GM23338 (cell line): ENCODE measurements around the gene PKHD1. TPM values are rescaled to one million over a fixed set of nuclear protein-coding genes. Genes with fewer than 3 reads are reported as not detected.

Experiments used
- ATAC-seq: fragments of 200-7000 bp; cut with Tn5 transposase; 3 replicates; pipeline ENCODE4 v1.9.1; 2020
- DNase-seq: peaks from one replicate; pipeline ENCODE4 v3.0.0-alpha.2; 2015; ENCODE audit warnings: low spot score
- H2AFZ ChIP-seq: fragments of 200-600 bp; sonication (generic); 2 replicates; pipeline ENCODE4 v1.8.0; 2016; ENCODE audit warnings: antibody characterized with exemption, mild to moderate bottlenecking, moderate library complexity
- H3F3A ChIP-seq: fragments of 200-600 bp; sonication (generic); replicated peaks from 2 replicates; pipeline ENCODE4 v1.8.0; 2017; ENCODE audit warnings: antibody characterized with exemption, mixed run types, low read depth
- H3K27ac ChIP-seq: fragments of 200-600 bp; sonication (generic); 2 replicates; pipeline ENCODE4 v1.6.1; 2016; ENCODE audit warnings: low read depth
- H3K27me3 ChIP-seq: fragments of 200-600 bp; sonication (generic); 2 replicates; pipeline ENCODE4 v1.8.0; 2016; ENCODE audit warnings: mild to moderate bottlenecking, mixed run types, moderate library complexity; ENCODE audit not compliant: insufficient read depth
- H3K36me3 ChIP-seq: fragments of 200-600 bp; sonication (generic); 2 replicates; pipeline ENCODE4 v1.8.0; 2016; ENCODE audit warnings: mild to moderate bottlenecking; ENCODE audit not compliant: insufficient read depth
- H3K4me1 ChIP-seq: fragments of 200-600 bp; sonication (generic); 2 replicates; pipeline ENCODE4 v1.8.0; 2016; ENCODE audit warnings: mild to moderate bottlenecking, moderate library complexity; ENCODE audit not compliant: insufficient read depth
- H3K4me2 ChIP-seq: fragments of 200-600 bp; sonication (generic); 2 replicates; pipeline ENCODE4 v1.7.1; 2017; ENCODE audit warnings: mixed run types
- H3K4me3 ChIP-seq: fragments of 200-600 bp; sonication (generic); 2 replicates; pipeline ENCODE4 v1.6.1; 2016; ENCODE audit warnings: mixed run types
- H3K79me2 ChIP-seq: fragments of 200-600 bp; sonication (generic); replicated peaks from 2 replicates; pipeline ENCODE4 v1.8.0; 2017; ENCODE audit warnings: mild to moderate bottlenecking; ENCODE audit not compliant: insufficient read depth
- H3K9me2 ChIP-seq: fragments of 200-600 bp; sonication (generic); 2 replicates; pipeline ENCODE4 v1.8.0; 2017; ENCODE audit not compliant: insufficient read depth
- H4K20me1 ChIP-seq: fragments of 200-600 bp; sonication (generic); replicated peaks from 2 replicates; pipeline ENCODE4 v1.8.0; 2017; ENCODE audit warnings: mild to moderate bottlenecking; ENCODE audit not compliant: insufficient read depth
- H3K27ac Mint-ChIP-seq: 2 replicates; pipeline ENCODE4 v1.8.0; 2020; ENCODE audit warnings: inconsistent platforms, mild to moderate bottlenecking, moderate library complexity, mixed read lengths
- H3K27me3 Mint-ChIP-seq: 3 replicates; pipeline ENCODE4 v1.8.0; 2022; ENCODE audit warnings: low read depth, mild to moderate bottlenecking, moderate library complexity, mixed read lengths, inconsistent platforms; ENCODE audit not compliant: insufficient read depth, poor library complexity
- H3K36me3 Mint-ChIP-seq: 3 replicates; pipeline ENCODE4 v1.8.0; 2021; ENCODE audit warnings: low read depth, mild to moderate bottlenecking, inconsistent platforms, moderate library complexity, mixed read lengths
- H3K4me1 Mint-ChIP-seq: 3 replicates; pipeline ENCODE4 v1.8.0; 2020; ENCODE audit warnings: mild to moderate bottlenecking, inconsistent platforms, mixed read lengths
- H3K4me3 Mint-ChIP-seq: 3 replicates; pipeline ENCODE4 v1.8.0; 2021; ENCODE audit warnings: moderate library complexity, mild to moderate bottlenecking, inconsistent platforms, mixed read lengths
- H3K9me3 Mint-ChIP-seq: 3 replicates; pipeline ENCODE4 v1.8.0; 2020; ENCODE audit warnings: moderate library complexity, mild to moderate bottlenecking, inconsistent platforms, mixed read lengths
- ETS1 ChIP-seq: IDR thresholded peaks from 2 replicates; pipeline ENCODE4 v1.6.1; 2016; ENCODE audit warnings: antibody characterized with exemption
- EZH2 ChIP-seq: fragments of 200-600 bp; sonication (generic); IDR thresholded peaks from one replicate; pipeline ENCODE4 v1.8.0; 2017; ENCODE audit warnings: antibody characterized with exemption, mild to moderate bottlenecking, low read depth; ENCODE audit not compliant: unreplicated experiment
- JUNB ChIP-seq: IDR thresholded peaks from one replicate; pipeline ENCODE4 v1.6.1; 2016; ENCODE audit warnings: antibody characterized with exemption; ENCODE audit not compliant: unreplicated experiment
- ZNF331 ChIP-seq: fragments of 250-450 bp; sonication (Bioruptor Pico); IDR thresholded peaks from 2 replicates; pipeline ENCODE4 v1.5.0; 2020; ENCODE audit warnings: low read depth, mild to moderate bottlenecking, moderate library complexity
- polyA plus RNA-seq: library from polyadenylated mRNA; unstranded; fragments of >200 nt; fragmentation: Nextera tagmentation; extraction: Ambion mirVana; gene quantifications from 2 replicates; pipeline ENCODE4 v1.2.1, GENCODE V29; 2016
- total RNA-seq: library from RNA; depleted of rRNA; stranded (reverse); fragments of >200 nt; shearing (Covaris generic); gene quantifications from 2 replicates; pipeline ENCODE4 v1.2.3, GENCODE V29; 2014
- TF ChIP-seq, protein P1 (sequence below), 2 experiments: fragments of 200-600 bp in 1 of 2; sonication (generic) in 1 of 2; conservative IDR thresholded peaks; 2 replicates each; pipeline versions ENCODE4 v1.5.1 to v1.6.1; 2016 to 2017; ENCODE audit warnings: antibody characterized with exemption in 2 of 2, low read depth in 2 of 2, mild to moderate bottlenecking in 2 of 2, moderate library complexity in 1 of 2
- TF ChIP-seq, protein P2 (sequence below): fragments of 250-450 bp; sonication (Bioruptor Pico); IDR thresholded peaks from 2 replicates; pipeline ENCODE4 v1.5.0; 2020; ENCODE audit warnings: mild to moderate bottlenecking, moderate library complexity

Gene PKHD1
- total and polyA plus RNA-seq, 2 experiments from 2014 or later = 0.03 to 0.07 TPM

DNA sequence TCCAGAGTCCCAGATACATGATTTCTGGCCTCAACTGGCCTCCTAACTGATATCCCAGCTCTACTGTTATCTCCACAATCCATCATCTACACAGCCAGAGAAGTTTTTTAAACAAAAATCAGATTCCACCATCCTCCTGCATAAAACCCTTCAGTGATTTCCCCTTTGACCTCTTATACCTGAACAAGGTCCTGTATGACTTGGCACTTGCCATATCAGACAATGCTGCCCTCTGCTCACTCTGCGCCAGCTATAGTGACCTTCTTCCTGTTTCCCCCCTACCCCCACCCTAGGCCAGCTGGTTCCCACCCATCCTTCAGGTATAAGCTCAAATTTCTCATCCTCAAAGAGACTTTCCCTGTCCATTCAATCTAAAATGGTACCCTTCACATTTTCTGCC lies 322.2 kb downstream of the PKHD1 start:
- Histone ChIP-seq H3K4me2 (no peak overlapping the region), H3K4me1 (no peaks in the 10 kb centered on the region), H3K36me3 (no peaks in the 10 kb centered on the region), H4K20me1 (no peaks in the 10 kb centered on the region), H3K9me2 (peaks cover 2% of the 10 kb centered on the region; the same call in 1 of the 2 replicates), H3K79me2 (no peaks in the 10 kb centered on the region), H2AFZ (no peak overlapping the region), H3K27ac (no peak overlapping the region), H3F3A (no peaks in the 10 kb centered on the region), H3K4me3 (no peak overlapping the region), H3K27me3 (no peaks in the 10 kb centered on the region)
- Mint-ChIP-seq H3K4me3 (no peak overlapping the region), H3K4me1 (no peaks in the 10 kb centered on the region), H3K27ac (no peak overlapping the region), H3K27me3 (no peaks in the 10 kb centered on the region), H3K36me3 (no peaks in the 10 kb centered on the region), H3K9me3 (peaks cover 8% of the 10 kb centered on the region; the same call in 1 of the 3 replicates)
- no peak for ATAC-seq
- no peak for DNase-seq
- no peak for TF ChIP-seq JUNB
- no peak for TF ChIP-seq ETS1
- TF ChIP-seq ZNF331 (CRISPR knock-in tag) = no peak
- no peak for TF ChIP-seq EZH2

DNA sequence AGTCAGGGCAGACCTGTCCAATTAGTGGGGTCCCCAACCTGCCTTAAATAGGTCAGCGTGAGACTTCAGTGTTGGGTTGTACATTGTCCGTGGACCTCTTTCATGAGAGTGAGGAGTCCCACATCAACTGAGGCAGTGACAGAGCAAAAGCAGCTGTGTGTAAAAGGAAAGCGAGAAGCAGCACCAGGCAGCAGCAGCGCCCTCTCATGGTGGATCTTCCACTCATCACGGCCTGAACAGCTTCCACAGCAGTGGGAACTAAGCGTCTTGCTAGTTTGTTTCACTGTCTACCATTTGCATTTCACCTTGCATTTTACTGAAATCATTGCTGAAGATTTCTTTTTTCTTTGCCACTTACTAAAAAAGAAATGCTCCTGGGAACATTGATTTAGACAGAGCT lies 333.8 kb downstream of the PKHD1 start:
- Histone ChIP-seq H3F3A (no peaks in the 10 kb centered on the region), H2AFZ (0 out of 2 replicates have a peak overlapping the region, but pooled peaks have one; percentile 70), H4K20me1 (no peaks in the 10 kb centered on the region), H3K4me3 (no peak overlapping the region), H3K36me3 (no peaks in the 10 kb centered on the region), H3K4me1 (no peaks in the 10 kb centered on the region), H3K79me2 (no peaks in the 10 kb centered on the region), H3K27ac (no peak overlapping the region), H3K27me3 (no peaks in the 10 kb centered on the region), H3K9me2 (0 out of 2 replicates have a peak, but pooled peaks cover 2% of the 10 kb centered on the region), H3K4me2 (no peak overlapping the region)
- no peaks in the 10 kb centered on the region for H3K36me3 Mint-ChIP-seq
- ATAC-seq = peak; percentile 93
- H3K27me3 Mint-ChIP-seq = peaks cover 2% of the 10 kb centered on the region
- H3K4me3 Mint-ChIP-seq = no peak overlapping the region
- TF ChIP-seq, protein P1, sequence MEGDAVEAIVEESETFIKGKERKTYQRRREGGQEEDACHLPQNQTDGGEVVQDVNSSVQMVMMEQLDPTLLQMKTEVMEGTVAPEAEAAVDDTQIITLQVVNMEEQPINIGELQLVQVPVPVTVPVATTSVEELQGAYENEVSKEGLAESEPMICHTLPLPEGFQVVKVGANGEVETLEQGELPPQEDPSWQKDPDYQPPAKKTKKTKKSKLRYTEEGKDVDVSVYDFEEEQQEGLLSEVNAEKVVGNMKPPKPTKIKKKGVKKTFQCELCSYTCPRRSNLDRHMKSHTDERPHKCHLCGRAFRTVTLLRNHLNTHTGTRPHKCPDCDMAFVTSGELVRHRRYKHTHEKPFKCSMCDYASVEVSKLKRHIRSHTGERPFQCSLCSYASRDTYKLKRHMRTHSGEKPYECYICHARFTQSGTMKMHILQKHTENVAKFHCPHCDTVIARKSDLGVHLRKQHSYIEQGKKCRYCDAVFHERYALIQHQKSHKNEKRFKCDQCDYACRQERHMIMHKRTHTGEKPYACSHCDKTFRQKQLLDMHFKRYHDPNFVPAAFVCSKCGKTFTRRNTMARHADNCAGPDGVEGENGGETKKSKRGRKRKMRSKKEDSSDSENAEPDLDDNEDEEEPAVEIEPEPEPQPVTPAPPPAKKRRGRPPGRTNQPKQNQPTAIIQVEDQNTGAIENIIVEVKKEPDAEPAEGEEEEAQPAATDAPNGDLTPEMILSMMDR (conservative IDR thresholded peaks at IDR 0.05; ENCODE audit: low read depth in 2 of 2) = peak; percentile 81 to 92
- TF ChIP-seq ETS1 = no peak
- H3K9me3 Mint-ChIP-seq = no peaks in the 10 kb centered on the region
- peak; percentile 73 for DNase-seq
- no peaks in the 10 kb centered on the region for H3K4me1 Mint-ChIP-seq
- H3K27ac Mint-ChIP-seq = no peak overlapping the region

DNA sequence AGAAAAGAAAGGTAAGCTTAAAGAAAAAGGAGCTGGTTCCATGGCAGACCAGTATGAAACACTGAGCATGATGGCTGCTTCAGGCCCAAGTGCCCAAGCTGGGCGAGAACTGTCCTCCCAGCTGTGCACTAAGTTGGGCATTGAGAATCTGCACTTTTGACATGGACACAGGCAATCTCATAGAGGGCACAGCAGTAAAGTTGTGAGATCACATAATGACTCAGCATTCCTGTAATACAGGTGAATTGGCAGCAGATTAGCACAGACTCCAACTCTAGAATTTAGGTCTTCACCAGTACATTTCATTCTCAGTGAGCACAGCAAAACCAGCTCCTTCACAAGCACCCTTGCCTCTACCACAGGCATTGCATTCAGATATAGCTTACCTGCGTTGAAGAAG lies 343.4 kb downstream of the PKHD1 start:
- H4K20me1 ChIP-seq = no peaks in the 10 kb centered on the region
- Mint-ChIP-seq H3K27ac (no peak overlapping the region), H3K4me3 (no peak overlapping the region), H3K9me3 (no peaks in the 10 kb centered on the region), H3K36me3 (no peaks in the 10 kb centered on the region), H3K27me3 (no peaks in the 10 kb centered on the region), H3K4me1 (peaks cover 12% of the 10 kb centered on the region)
- H3K9me2 ChIP-seq = 0 out of 2 replicates have a peak, but pooled peaks cover 9% of the 10 kb centered on the region
- H3K27ac ChIP-seq = no peak overlapping the region
- no peaks in the 10 kb centered on the region for H3K79me2 ChIP-seq
- ATAC-seq (no peak), DNase-seq (no peak)
- no peaks in the 10 kb centered on the region for H3K36me3 ChIP-seq
- no peak overlapping the region for H3K4me2 ChIP-seq
- no peaks in the 10 kb centered on the region for H3K27me3 ChIP-seq
- peak overlapping the region; percentile 29; the same call in 1 of the 2 replicates for H2AFZ ChIP-seq
- H3K4me1 ChIP-seq = no peaks in the 10 kb centered on the region
- no peaks in the 10 kb centered on the region for H3F3A ChIP-seq
- no peak overlapping the region for H3K4me3 ChIP-seq
- TF ChIP-seq, protein P2, sequence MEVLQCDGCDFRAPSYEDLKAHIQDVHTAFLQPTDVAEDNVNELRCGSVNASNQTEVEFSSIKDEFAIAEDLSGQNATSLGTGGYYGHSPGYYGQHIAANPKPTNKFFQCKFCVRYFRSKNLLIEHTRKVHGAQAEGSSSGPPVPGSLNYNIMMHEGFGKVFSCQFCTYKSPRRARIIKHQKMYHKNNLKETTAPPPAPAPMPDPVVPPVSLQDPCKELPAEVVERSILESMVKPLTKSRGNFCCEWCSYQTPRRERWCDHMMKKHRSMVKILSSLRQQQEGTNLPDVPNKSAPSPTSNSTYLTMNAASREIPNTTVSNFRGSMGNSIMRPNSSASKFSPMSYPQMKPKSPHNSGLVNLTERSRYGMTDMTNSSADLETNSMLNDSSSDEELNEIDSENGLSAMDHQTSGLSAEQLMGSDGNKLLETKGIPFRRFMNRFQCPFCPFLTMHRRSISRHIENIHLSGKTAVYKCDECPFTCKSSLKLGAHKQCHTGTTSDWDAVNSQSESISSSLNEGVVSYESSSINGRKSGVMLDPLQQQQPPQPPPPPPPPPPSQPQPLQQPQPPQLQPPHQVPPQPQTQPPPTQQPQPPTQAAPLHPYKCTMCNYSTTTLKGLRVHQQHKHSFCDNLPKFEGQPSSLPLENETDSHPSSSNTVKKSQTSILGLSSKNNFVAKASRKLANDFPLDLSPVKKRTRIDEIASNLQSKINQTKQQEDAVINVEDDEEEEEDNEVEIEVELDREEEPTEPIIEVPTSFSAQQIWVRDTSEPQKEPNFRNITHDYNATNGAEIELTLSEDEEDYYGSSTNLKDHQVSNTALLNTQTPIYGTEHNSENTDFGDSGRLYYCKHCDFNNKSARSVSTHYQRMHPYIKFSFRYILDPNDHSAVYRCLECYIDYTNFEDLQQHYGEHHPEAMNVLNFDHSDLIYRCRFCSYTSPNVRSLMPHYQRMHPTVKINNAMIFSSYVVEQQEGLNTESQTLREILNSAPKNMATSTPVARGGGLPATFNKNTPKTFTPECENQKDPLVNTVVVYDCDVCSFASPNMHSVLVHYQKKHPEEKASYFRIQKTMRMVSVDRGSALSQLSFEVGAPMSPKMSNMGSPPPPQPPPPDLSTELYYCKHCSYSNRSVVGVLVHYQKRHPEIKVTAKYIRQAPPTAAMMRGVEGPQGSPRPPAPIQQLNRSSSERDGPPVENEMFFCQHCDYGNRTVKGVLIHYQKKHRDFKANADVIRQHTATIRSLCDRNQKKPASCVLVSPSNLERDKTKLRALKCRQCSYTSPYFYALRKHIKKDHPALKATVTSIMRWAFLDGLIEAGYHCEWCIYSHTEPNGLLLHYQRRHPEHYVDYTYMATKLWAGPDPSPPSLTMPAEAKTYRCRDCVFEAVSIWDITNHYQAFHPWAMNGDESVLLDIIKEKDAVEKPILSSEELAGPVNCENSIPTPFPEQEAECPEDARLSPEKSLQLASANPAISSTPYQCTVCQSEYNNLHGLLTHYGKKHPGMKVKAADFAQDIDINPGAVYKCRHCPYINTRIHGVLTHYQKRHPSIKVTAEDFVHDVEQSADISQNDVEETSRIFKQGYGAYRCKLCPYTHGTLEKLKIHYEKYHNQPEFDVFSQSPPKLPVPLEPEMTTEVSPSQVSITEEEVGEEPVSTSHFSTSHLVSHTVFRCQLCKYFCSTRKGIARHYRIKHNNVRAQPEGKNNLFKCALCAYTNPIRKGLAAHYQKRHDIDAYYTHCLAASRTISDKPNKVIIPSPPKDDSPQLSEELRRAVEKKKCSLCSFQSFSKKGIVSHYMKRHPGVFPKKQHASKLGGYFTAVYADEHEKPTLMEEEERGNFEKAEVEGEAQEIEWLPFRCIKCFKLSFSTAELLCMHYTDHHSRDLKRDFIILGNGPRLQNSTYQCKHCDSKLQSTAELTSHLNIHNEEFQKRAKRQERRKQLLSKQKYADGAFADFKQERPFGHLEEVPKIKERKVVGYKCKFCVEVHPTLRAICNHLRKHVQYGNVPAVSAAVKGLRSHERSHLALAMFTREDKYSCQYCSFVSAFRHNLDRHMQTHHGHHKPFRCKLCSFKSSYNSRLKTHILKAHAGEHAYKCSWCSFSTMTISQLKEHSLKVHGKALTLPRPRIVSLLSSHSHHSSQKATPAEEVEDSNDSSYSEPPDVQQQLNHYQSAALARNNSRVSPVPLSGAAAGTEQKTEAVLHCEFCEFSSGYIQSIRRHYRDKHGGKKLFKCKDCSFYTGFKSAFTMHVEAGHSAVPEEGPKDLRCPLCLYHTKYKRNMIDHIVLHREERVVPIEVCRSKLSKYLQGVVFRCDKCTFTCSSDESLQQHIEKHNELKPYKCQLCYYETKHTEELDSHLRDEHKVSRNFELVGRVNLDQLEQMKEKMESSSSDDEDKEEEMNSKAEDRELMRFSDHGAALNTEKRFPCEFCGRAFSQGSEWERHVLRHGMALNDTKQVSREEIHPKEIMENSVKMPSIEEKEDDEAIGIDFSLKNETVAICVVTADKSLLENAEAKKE (CRISPR knock-in tag) = no peak
